GM21717 (cell line): ENCODE data around the gene CRACDL.

Source experiments
- ATAC-seq: cut with Tn5 transposase; IDR thresholded peaks from one replicate; pipeline ENCODE4 v1.9.1; 2021; ENCODE audit warnings: mild to moderate bottlenecking, moderate library complexity; ENCODE audit not compliant: unreplicated experiment

CRACDL gene

GRCh38 chr2:98927027-98927426 is 9.0 kb downstream of the CRACDL start:
- no peak for ATAC-seq

DNA sequence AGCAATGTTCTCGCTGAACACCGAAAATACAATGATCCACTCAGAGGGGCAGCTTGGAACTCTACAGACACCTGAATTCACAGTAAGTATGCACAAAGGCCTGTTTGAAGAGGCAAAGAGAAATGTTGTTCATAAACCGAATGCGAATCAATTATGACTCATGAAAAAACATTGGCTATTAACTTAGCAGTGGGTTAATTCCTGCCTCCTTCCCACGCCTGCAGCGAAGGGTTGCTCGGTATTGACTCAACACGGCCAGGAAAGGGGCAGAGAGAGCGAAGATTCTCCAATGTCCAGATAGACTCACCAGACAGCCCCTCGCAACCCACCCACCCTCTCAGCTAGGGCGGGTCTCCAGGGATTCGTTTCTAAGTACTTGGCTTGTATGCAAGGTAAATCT is 9.4 kb downstream of the CRACDL start:
- ATAC-seq: no peak

GRCh38 chr2:98924910-98925309 is 11.1 kb downstream of the CRACDL start:
- ATAC-seq: no peak

- ATAC-seq: no peak
These were observed 11.8 kb downstream of the CRACDL start for GRCh38 chr2:98924038-98924830.

DNA sequence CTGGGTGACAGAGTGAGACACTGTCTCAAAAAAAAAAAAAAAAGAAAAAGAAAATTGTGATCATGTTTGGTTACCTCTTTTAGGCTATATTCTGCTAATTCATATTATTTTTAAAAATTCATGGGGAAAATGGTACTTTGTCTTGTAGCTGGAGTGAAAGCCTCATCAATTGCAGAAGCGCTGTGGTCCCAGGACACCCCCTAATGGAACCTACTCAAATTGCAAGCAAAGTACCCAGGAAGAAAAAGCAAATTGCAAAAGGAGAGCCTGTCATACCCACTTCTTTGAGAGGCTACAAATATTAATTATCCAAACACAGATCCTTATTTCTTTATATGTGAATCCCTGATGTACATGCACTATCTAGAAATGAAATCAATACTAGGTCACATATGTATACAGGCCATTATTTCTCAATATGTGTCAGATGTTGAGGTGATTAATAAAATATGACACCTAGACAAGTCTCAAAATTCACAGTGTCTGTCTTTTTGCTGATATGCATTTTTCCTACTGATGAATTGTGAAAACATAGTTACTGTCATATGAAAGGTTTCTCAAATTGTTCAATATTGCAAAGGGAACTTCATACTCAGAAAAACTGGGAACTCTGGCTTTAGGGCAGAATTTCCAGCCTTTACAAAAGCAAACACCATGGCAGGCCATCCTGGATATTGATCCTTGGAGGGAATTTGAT is 12.6 kb downstream of the CRACDL start:
- ATAC-seq: no peak

GRCh38 chr2:98921062-98921461 is 15.0 kb downstream of the CRACDL start:
- ATAC-seq: no peak

- no peak for ATAC-seq
These were observed 19.0 kb downstream of the CRACDL start for GRCh38 chr2:98917031-98917471.

- no peak for ATAC-seq
These were observed 20.2 kb downstream of the CRACDL start for GRCh38 chr2:98915751-98916358.

GRCh38 chr2:98914713-98915580 is 21.1 kb downstream of the CRACDL start:
- ATAC-seq: no peak

DNA sequence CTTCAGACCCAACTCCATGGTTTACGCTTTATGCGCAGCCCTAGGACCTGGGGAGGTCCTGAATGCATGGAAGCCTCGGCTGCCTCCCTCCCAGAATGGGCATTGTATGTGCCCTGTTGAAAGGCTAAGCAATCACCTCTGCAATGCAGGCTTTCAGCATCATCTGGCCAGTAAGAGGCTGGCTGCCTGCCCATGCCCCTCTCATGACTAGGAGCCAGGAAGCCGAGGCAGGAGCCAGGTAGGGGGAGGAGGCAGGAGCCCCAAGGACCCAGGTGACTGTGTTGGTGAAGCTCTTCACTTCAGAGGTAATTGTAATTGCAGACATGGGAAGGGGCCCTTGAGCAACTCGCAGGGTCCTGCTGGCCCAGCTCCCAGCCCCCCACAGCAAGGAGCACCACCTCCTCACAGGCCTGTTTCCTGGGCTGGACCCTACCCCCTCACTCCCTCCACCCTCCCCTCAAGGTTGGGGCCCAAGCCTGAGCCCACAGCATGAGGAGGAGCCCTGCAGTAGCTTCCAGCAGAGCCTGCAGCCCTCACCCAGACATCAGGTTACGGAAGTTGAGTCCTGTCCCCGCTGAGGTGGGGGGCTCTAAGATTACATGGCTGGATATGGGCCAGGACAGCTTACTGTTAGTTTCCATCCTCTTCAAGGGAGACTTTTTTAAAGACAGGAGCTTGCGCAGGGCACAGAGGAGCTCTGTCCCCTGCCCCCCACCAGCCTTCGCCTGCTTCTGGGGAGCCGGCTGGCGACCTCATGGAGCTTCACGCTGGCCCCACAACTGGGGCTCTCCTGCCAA is 21.9 kb downstream of the CRACDL start:
- ATAC-seq: no peak

DNA sequence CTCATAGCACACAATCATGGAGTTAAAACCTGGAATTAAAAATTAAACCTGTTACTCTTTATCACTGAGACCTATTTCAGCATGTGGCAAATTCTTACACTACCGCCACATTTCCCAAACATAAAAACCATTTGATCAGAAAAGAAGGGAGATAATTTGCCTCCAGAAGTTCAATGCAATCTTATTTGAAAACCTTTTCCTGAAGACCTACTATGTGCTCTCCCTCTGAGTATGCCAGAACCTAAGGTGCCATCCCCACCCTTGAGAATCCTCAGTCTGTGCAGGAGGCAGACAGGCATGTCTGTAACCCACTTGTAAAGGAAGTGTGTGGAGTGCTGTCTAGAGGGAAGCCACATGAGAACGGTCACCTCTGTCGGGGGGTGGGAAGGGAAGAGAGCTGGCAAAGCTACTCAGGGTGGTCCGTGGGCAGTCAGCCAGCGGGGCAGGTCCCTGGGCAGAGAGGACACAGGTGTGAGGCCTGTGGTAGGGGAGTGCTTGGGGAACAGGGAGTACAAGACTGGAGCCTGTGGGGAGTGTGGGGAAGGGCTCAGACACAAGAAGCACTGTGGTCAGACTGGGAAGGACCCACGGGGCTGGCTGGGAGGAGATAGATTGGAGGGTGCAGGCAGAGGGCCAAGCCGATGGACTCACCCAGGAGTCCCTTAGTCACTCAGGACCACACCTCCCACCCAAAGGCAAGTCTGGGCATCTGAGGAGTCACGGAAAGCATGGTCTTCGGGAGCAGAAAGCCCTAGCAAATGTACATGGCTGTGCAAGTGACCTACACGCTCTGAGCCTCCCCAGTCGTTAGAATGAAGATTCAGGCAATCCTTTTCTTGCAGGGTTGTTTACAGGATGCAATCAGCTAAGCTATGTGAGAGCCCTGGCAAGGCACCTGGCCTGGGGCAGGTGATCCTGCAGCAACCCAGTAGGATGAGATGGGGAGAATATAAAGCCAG is 22.8 kb downstream of the CRACDL start:
- ATAC-seq: no peak

GRCh38 chr2:98912221-98912851 is 23.7 kb downstream of the CRACDL start:
- ATAC-seq: no peak

GRCh38 chr2:98911376-98912154 is 24.5 kb downstream of the CRACDL start:
- no peak for ATAC-seq

DNA sequence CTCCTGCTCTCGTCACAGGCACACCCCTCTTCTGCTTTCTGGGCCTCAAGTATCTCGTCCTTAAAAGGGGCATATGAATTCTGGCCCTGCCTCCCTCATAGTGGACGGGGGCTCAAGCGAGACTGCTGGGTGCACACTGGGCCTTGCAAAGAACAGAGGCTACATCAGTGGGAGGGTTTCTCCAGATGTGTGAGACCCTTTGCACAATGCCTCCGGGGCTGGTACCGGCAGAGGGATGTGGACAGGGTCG is 25.0 kb downstream of the CRACDL start:
- ATAC-seq: no peak

- no peak for ATAC-seq
These were observed 25.5 kb downstream of the CRACDL start for GRCh38 chr2:98910349-98911125.

DNA sequence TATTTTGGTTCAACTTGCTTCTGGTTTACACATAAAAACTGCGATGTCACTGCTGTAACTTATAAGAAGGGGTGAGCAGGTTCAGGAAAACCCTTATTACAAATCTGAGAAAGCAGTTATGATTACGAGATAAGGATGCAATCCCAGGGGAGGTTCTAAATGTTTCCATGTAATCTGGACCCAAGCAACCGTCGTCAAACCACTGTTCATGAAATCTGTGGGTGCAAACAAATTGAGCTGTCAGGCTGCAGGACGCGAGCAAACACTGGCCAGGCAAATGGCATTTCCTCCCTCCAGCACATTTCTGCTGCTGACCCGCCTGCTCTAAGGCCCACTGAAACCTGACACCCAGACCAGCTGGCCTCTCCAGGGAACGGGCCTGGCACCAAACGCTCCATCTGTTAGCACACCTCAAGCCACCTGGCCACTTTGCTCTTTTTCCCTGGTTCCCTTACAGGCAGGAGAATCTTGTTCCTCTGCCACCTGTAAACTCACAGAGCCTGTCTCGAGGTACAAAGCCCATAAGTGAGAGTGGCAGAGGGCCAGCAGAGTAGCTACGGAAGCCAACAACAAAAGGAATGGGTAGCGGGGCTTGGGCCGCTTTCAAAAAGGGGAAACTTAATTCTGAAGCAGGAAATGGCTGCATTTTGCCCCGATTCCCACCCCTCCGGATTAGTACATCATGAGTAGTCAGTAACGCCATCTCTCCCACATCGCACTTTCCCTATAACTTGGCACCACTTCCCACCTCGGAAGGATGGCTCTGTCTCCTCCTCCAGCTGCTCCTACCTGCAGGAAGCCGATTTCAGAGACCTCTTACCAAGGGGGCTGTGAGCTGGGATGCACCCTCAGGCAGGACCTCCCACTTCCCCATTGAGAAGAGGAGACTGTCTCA is 26.5 kb downstream of the CRACDL start:
- no peak for ATAC-seq
